Thyroid gland (tissue), 4 donors: ENCODE measurements around the gene ACVRL1. TPM values are rescaled to one million over a fixed set of nuclear protein-coding genes. Genes with fewer than 3 reads are reported as not detected.

Experiments
- DNase-seq, 2 donors: peaks; one replicate each; pipeline ENCODE4 v3.0.0-alpha.2; 2019
- H3K27ac ChIP-seq, 3 donors: fragments of 200-600 bp; sonication (generic); 1 replicate in 2 of 3; 2 replicates in 1 of 3; pipeline ENCODE4 v1.5.1; 2016 to 2019; ENCODE audit warnings: mild to moderate bottlenecking in 1 of 3, moderate library complexity in 1 of 3
- H3K27me3 ChIP-seq: fragments of 200-600 bp; sonication (generic); one replicate; pipeline ENCODE4 v1.5.1; 2019
- H3K36me3 ChIP-seq, 2 donors: fragments of 200-600 bp; sonication (generic); one replicate each; pipeline ENCODE4 v1.5.1; 2016 to 2019
- H3K4me1 ChIP-seq, 2 donors: fragments of 200-600 bp; sonication (generic); one replicate each; pipeline ENCODE4 v1.5.1; 2017 to 2019
- H3K4me3 ChIP-seq, 3 donors: fragments of 200-600 bp; sonication (generic); replicated peaks in 1 of 3; 1 replicate in 2 of 3; 2 replicates in 1 of 3; pipeline ENCODE4 v1.5.1; 2016; ENCODE audit warnings: mild to moderate bottlenecking in 1 of 3
- H3K9me3 ChIP-seq: fragments of 200-600 bp; sonication (generic); one replicate; pipeline ENCODE4 v1.5.1; 2017
- POLR2A ChIP-seq, 2 donors: fragments of 450-650 bp; IDR thresholded peaks; one replicate each; pipeline ENCODE4 v1.6.1; 2017; ENCODE audit warnings: antibody characterized with exemption in 2 of 2, mild to moderate bottlenecking in 2 of 2, moderate library complexity in 1 of 2
- WGBS, 2 donors: methylation state at CpG; one replicate each; pipeline ENCODE4 v1.1.5; 2017; 5-methylcytosine and 5-hydroxymethylcytosine counted together
- intact Hi-C: fragments of 100-400 bp; cut with DNase I; formaldehyde crosslinking; loops from one replicate; pipeline ENCODE4 v1.15.1; 2023
- total RNA-seq, 4 donors: library from RNA; depleted of rRNA; stranded (reverse); fragments of >200 nt; gene quantifications; one replicate each; pipeline ENCODE4 v1.2.3, GENCODE V29; 2016
- TF ChIP-seq, protein P1 (sequence below), 6 experiments: fragments of 200-600 bp in 3 of 6; fragments of 450-650 bp in 3 of 6; sonication (generic) in 3 of 6; IDR thresholded peaks; one replicate each; pipeline ENCODE4 v1.5.1; 2016 to 2019; ENCODE audit warnings: antibody characterized with exemption in 6 of 6, mild to moderate bottlenecking in 2 of 6, inconsistent platforms in 1 of 6, moderate library complexity in 1 of 6

ACVRL1 gene
- total RNA-seq, 4 donors from 2014 or later = 61.9 to 133 (median 84.2) TPM

GRCh38 chr12:51921017-51921725 lies 13.9 kb downstream of the ACVRL1 start:
- TF ChIP-seq, protein P1, sequence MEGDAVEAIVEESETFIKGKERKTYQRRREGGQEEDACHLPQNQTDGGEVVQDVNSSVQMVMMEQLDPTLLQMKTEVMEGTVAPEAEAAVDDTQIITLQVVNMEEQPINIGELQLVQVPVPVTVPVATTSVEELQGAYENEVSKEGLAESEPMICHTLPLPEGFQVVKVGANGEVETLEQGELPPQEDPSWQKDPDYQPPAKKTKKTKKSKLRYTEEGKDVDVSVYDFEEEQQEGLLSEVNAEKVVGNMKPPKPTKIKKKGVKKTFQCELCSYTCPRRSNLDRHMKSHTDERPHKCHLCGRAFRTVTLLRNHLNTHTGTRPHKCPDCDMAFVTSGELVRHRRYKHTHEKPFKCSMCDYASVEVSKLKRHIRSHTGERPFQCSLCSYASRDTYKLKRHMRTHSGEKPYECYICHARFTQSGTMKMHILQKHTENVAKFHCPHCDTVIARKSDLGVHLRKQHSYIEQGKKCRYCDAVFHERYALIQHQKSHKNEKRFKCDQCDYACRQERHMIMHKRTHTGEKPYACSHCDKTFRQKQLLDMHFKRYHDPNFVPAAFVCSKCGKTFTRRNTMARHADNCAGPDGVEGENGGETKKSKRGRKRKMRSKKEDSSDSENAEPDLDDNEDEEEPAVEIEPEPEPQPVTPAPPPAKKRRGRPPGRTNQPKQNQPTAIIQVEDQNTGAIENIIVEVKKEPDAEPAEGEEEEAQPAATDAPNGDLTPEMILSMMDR (IDR thresholded peaks at IDR 0.05) = no peak
- TF ChIP-seq POLR2A (IDR thresholded peaks at IDR 0.05) = no peak
- DNase-seq = no peak
- Histone ChIP-seq H3K27ac (no peak overlapping the region), H3K4me3 (no peak overlapping the region), H3K4me1 (peaks cover 11 to 20% of the 10 kb centered on the region in 2 donors), H3K27me3 (no peaks in the 10 kb centered on the region), H3K36me3 (peaks cover 0 to under 1% of the 10 kb centered on the region in 2 donors), H3K9me3 (no peaks in the 10 kb centered on the region)
- 73 to 80% methylated on average over 6 to 7 of the region's 7 CpGs for WGBS, 2 donors
- intact Hi-C loops = loop anchor here (10.0 kb wide), 1 partner anchor 64 kb away; no protein-coding TSS in a partner anchor

DNA sequence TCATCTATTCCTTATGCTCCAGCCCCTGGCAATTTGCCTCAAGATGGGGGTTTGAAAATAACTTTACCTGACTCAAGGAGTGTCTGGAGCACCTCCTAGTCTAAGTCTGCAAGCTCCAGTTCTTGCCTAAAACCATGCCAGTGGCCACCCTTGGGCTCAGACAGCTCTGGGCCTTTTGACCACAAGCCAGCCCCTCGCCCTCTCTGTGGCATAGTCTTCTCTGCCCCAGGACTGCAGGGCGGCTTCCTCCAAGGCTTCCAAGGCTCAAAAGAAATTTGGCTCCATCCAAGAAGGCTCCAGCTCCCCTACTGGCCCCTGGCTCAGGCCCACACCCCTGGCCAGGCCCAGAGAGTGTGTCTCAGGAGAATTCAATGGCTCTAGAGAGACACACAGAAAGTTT lies 14.8 kb downstream of the ACVRL1 start:
- Histone ChIP-seq H3K36me3 (no peaks in the 10 kb centered on the region), H3K9me3 (no peaks in the 10 kb centered on the region), H3K27me3 (no peaks in the 10 kb centered on the region), H3K4me3 (no peak overlapping the region), H3K27ac (peak overlapping the region in 2 of 3 donors; percentile 52 to 68), H3K4me1 (peaks cover 11 to 20% of the 10 kb centered on the region in 2 donors)
- 94 to 100% methylated on average over 2 of the region's 2 CpGs for WGBS, 2 donors
- TF ChIP-seq POLR2A (IDR thresholded peaks at IDR 0.05) = no peak
- TF ChIP-seq, protein P1 (IDR thresholded peaks at IDR 0.05) = no peak
- intact Hi-C loops = loop anchor here (10.0 kb wide), 1 partner anchor 63 kb away; no protein-coding TSS in a partner anchor
- DNase-seq = no peak

DNA sequence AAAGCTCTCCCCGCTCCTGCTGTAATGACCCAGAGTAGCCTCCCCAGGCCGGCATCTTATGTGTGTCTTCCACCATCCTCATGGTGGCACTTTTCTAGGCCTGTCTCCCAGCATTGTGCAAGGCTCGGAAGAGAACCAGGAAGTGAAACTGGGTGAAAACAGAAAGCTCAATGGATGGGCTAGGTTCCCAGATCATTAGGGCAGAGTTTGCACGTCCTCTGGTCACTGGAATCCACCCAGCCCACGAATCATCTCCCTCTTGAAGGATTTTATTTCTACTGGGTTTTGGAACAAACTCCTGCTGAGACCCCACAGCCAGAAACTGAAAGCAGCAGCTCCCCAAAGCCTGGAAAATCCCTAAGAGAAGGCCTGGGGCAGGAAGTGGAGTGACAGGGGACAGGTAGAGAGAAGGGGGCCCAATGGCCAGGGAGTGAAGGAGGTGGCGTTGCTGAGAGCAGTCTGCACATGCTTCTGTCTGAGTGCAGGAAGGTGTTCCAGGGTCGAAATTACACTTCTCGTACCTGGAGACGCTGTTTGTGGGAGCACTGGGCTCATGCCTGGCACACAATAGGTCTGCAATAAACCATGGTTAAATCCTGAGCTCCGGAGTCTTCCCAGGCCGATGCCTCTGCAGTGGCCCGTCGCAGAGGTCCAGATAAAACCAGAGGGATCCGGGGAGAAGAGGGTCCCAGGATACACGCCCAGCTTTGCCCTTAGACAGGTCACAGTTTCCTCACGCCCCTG lies 15.6 kb downstream of the ACVRL1 start:
- no peak for TF ChIP-seq POLR2A (IDR thresholded peaks at IDR 0.05)
- TF ChIP-seq, protein P1 (IDR thresholded peaks at IDR 0.05) = no peak
- Histone ChIP-seq H3K9me3 (no peaks in the 10 kb centered on the region), H3K4me1 (peaks cover 11 to 20% of the 10 kb centered on the region in 2 donors), H3K36me3 (no peaks in the 10 kb centered on the region), H3K27me3 (no peaks in the 10 kb centered on the region), H3K27ac (peak overlapping the region in 2 of 3 donors; percentile 52 to 68), H3K4me3 (no peak overlapping the region)
- whole genome bisulfite sequencing, 2 donors = 47 to 51% methylated on average over 9 to 16 of the region's 16 CpGs
- DNase-seq = peak; percentile 21 to 29
- intact Hi-C loops = loop anchor here (10.0 kb wide), 1 partner anchor 62 kb away; no protein-coding TSS in a partner anchor

GRCh38 chr12:51923506-51924365 lies 16.4 kb downstream of the ACVRL1 start:
- no peaks in the 10 kb centered on the region for H3K27me3 ChIP-seq
- WGBS, 2 donors = 49 to 53% methylated on average over 14 to 19 of the region's 31 CpGs
- peak overlapping the region in 2 of 3 donors; percentile 52 to 68 for H3K27ac ChIP-seq
- no peaks in the 10 kb centered on the region for H3K9me3 ChIP-seq
- H3K4me1 ChIP-seq = peaks cover 11 to 20% of the 10 kb centered on the region in 2 donors
- intact Hi-C loops = loop anchor here (10.0 kb wide), 1 partner anchor 61 kb away; no protein-coding TSS in a partner anchor
- no peaks in the 10 kb centered on the region for H3K36me3 ChIP-seq
- no peak for TF ChIP-seq POLR2A (IDR thresholded peaks at IDR 0.05)
- TF ChIP-seq, protein P1 (IDR thresholded peaks at IDR 0.05) = peak; percentile 46 to 92 (median 64)
- DNase-seq = peak; percentile 42 to 50
- no peak overlapping the region for H3K4me3 ChIP-seq
